Renal pelvis (tissue), 4 donors: ENCODE measurements around the gene MYH11. TPM values are rescaled to one million over a fixed set of nuclear protein-coding genes. Genes with fewer than 3 reads are reported as not detected.
"Not testable (repeated sequence)": the region's sequence is repeated elsewhere in the genome, so short reads cannot be mapped to it uniquely, and the experiment has no call there.

Experiments
- DNase-seq: peaks from one replicate; pipeline ENCODE4 v3.0.0-alpha.2; 2013
- polyA plus RNA-seq, 3 donors: library from polyadenylated mRNA; unstranded; fragments of 120-200 nt; gene quantifications; one replicate each; pipeline ENCODE4 v1.2.1, GENCODE V29; 2013; ENCODE audit not compliant: insufficient read length in 3 of 3

MYH11 gene
- polyA plus RNA-seq, 3 donors, result 9.2 to 12.7 (median 12.1) TPM

- no peak for DNase-seq
Measured at GRCh38 chr16:15843635-15844279, 13.1 kb downstream of the MYH11 start.

GRCh38 chr16:15839204-15839603 is 17.6 kb downstream of the MYH11 start:
- DNase-seq, result not testable (repeated sequence)

DNA sequence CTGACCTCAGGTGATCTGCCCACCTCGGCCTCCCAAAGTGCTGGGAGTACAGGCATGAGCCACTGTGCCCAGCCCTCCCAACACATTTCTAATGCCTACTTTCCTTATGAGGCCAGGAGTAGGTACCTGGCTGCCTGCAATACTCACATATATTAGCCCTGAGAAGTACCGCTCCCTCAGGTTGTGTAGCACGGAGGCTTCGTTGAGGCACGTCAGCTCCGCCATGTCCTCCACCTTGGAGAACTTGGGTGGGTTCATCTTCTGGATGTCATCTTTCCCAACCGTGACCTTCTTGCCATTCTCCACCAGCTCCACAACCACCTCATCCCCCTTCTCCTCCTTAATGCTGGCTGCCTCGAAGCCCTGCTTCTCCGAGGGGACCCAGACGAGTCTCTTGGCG is 19.1 kb downstream of the MYH11 start:
- no peak for DNase-seq

- DNase-seq, result no peak
Measured at GRCh38 chr16:15836965-15837611, 19.7 kb downstream of the MYH11 start.

DNA sequence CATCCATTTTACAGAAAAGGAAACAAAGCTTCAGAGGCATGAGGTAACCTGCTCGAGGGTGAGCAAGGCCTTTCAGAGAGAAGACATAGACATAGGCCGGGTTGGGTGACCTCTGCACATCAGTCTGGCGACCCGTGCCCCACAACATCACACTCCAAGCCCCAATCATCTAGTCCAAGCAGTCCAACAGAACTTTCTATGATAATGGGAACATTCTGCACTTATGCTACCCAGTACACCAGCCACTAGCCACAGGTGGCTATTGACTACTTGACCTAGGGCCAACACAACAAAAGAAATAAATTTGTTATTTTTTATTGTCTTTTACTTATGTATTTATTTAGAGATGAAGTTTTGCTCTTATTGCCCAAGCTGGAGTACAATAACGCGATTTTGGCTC is 20.8 kb downstream of the MYH11 start:
- no peak for DNase-seq

GRCh38 chr16:15835136-15835878 is 21.5 kb downstream of the MYH11 start:
- DNase-seq, result no peak

DNA sequence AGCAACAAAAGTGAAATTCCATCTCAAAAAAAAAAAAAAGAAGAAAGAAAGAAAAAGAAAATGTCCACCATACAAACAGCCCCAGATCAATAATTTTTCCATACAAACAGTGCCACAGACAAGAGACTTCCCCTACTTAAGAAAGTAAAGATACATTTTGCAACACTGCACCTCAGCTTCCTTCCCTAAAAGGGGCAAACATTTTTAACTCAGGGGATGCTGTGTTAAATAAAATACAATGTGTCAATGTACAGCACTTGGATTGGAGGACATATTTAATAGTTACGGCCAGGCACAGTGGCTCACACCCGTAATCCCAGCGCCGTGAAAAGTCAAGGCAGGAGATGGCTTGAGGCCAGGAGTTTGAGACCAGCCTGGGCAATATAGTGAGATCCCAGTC is 22.3 kb downstream of the MYH11 start:
- DNase-seq, result no peak

DNA sequence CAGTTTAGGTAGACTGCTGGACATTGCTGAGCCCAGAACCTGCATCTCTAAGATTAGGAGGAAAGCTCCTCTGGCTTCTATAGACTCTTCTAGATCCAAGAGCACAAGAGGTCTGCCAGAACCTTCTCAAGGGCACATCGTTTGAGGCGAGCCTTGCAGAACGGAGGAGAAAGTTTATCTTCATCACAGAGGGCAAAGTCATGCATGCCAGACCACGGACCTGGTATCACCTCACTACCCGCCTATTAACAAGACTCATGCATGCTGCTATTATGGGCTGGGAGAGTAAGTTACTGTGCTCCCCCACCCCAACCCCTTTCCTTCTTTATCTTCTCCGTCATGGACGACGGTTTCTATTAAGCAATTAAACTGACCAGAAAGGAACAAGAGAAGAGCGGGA is 23.3 kb downstream of the MYH11 start:
- DNase-seq, result no peak

DNA sequence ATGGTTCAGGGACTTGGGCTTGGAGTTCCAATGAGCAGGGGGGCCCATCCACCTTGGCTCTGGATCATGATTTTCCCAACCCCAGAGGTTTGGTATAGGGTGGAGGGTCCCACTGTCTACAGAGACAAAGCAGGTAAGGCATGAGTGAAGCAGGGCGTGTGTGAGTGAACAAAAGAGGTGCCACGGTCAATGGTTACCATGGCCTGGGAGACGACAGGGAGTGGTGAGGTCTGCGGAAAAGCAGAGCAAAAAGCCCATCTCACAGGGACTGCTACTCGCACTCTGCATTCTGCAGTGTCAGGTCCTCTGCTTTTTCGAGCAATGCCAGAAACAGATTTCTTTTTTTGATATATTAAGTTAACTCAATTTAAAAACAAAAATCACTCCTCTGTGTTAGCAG is 24.6 kb downstream of the MYH11 start:
- DNase-seq, result no peak

- no peak for DNase-seq
Measured at GRCh38 chr16:15830832-15831451, 25.9 kb downstream of the MYH11 start.

- peak; percentile 38 for DNase-seq
Measured at GRCh38 chr16:15829460-15829859, 27.4 kb downstream of the MYH11 start.

GRCh38 chr16:15827709-15828343 is 29.0 kb downstream of the MYH11 start:
- DNase-seq, result no peak

DNA sequence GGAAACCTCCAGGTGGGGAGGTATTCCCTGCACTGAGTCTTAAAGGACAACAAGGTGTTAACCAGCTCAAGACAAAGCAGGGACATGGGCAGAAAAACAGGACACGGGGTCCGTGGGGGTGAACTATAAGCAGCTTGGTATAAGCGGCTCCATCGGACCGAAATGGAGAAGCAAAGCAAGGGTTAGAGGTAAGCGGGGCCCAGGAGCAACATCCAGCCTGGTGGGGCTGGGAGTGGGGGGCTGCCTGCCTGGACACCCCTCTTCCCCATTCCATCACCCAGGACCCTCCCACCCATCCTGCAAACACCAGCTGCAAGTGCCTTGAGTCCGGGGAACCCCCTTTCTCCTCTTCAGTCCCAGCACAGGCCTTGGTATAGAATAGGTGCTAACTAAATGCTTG is 29.5 kb downstream of the MYH11 start:
- DNase-seq, result no peak

GRCh38 chr16:15825750-15826305 is 31.0 kb downstream of the MYH11 start:
- DNase-seq, result no peak

DNA sequence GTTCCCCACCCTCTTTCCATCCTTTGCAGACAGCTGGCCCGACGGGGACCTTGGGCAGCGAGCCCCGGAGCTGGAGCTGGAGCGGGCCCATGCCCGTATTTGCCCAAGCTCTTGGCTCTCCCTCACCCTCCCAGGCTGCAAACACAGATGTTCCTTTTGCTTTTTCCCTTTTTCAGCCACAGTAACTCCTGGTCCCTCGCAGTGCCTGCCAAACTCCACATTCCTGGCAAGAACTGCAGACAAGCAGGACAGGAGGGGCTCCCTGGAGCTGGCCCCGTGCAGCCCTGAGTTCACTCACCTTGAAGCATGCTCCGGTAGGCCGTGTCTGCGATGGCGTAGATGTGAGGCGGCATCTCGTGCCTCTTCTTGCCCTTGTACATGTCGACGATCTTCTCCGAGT is 33.9 kb downstream of the MYH11 start:
- DNase-seq, result no peak

DNA sequence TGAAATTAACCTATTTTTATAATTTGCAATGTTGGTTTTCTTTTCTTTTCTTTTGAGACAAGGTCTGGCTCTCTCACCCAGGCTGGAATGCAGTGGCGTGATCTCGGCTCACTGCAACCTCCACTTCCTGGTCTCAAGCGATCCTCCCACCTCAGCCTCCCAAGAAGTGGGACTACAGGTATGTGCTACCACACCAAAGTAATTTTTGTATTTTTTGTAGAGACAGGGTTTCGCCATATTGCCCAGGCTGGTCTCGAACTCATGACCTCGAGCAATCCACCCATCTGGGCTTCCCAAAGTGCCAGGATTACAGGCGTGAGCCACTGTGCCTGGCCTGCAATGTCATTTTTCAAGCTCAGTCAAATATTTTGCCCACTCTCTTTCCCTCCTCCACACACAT is 36.0 kb downstream of the MYH11 start:
- DNase-seq, result no peak

DNA sequence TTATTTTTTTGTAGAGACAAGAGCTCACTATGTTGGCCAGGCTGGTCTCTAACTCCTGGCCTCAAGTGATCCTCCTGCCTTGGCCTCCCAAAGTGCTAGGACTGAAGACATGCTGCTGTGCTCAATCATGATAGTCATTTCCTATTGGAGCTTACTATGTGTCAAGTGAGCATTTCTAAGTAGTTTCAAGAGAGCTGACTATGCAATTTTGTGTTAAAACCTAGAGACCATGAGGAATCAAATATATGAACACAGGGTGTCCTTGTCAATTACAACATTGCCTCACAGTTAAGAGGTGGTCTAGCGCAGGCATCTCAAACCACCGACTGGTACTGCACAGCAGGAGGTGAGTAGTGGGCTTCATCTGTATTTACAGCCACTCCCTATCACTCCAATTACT is 37.8 kb downstream of the MYH11 start:
- DNase-seq, result no peak

DNA sequence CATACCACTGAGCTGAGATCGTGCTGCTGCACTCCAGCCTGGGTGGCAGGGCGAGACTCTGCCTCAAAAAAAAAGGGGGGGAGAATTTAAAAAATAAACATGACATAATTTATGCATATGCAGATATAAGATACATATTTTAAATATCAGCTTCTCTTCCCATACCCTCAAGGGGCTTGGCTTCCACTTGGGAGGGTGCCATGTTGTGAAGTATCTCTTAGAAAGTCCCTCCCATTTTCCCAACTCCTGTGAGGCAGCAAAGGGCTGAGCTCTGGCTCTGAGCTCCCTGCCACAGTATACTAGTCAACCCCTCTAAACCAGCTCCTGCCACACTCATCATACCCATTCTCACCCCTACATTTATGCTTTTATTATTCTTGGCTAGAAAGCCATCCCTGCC is 39.4 kb downstream of the MYH11 start:
- no peak for DNase-seq

DNA sequence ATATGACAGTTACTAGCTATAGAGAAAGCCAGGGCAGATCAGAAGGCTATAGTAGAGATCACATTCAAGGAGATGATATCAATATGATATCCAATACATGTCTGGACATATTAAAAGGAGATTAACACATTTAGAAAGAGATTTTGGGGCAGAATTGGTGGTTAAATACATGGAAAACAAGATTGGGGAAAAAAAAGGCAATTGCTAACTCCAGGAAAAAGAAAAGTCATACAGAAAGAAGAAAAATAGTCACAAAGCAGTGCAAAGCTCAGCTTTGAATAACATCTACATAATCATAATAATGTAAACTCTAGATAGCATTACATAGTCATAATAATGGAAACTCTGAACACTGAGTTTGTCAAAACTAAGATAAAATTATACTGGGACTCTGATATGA is 40.6 kb downstream of the MYH11 start:
- no peak for DNase-seq

DNA sequence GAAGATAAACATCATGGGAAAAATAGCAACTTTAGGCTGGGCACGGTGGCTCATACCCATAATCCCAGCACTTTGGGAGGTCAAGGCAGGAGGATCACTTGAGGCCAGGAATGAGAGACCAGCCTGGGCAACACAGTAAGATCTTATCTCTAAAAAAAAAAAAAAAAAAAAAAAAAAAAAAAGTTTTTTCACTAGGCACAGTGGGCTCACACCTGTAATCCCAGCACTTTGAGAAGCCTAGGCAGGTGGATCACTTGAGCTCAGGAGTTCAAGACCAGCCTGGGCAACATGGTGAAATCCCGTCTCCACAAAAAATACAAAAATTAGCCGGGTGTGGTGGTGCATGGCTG is 44.5 kb downstream of the MYH11 start:
- not testable (repeated sequence) for DNase-seq

DNA sequence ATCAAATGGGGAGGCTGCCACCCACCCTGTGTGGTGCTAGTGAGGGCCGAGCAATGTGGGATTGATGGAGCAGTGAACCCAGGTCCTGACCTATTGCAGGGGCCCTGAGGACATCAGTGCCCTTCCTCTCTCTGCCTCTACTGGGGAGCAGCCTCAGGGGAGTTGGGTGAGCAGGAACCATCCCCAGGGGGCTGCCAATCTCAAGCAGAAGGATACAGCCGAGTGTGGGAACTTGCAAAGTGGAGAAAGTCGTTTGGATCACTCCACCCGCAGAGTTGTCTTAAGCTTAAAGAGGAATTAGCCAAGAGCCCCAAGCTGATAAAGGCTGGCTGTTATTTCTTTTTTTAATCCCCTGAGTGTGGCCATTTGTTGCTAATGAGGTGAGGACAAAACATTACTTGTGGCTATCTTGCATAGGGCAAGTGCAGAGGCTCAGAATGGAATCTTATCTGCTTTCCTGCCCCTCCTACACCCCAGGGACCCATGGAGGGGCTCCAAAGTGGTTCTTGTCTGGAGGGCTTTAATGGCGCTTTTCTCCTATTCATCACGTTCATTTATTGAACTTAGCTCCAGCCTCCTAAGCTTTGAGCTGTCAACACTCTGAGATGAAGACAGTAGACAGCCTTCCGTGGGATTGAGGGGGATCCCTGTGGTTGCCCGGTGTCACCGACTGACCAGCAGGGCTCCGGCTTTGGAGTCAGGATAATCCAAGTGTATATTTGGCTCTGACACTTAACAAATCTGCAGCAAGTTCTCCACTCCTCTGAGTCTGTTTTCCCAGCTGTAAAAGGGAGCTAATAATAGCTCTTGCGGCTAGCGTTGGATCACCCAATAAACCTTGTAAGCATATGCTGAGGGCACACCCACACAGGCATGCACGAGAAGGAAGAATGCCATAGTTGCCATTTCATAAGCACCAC is 45.1 kb downstream of the MYH11 start:
- no peak for DNase-seq
